WERI-Rb-1 (cell line): Measurements from ENCODE around the gene KCNQ2.

Source experiments
- DNase-seq: peaks from one replicate; pipeline ENCODE4 v3.0.0-alpha.2; 2020
- H3K27ac ChIP-seq: fragments of 250-450 bp; sonication (Bioruptor Pico); 2 replicates; pipeline ENCODE4 v1.5.1; 2020; ENCODE audit warnings: mild to moderate bottlenecking, moderate library complexity
- H3K27me3 ChIP-seq: fragments of 250-450 bp; sonication (Bioruptor Pico); 2 replicates; pipeline ENCODE4 v1.5.1; 2021; ENCODE audit warnings: mild to moderate bottlenecking, low read depth, moderate library complexity; ENCODE audit not compliant: insufficient read depth, severe bottlenecking
- H3K36me3 ChIP-seq: fragments of 250-450 bp; sonication (Bioruptor Pico); 2 replicates; pipeline ENCODE4 v1.5.1; 2020; ENCODE audit warnings: mild to moderate bottlenecking, moderate library complexity
- H3K4me3 ChIP-seq: 2 replicates; pipeline ENCODE4 v1.5.1; 2011; ENCODE audit warnings: low read depth, mild to moderate bottlenecking, control low read depth, low read length
- H3K9me3 ChIP-seq: fragments of 250-450 bp; sonication (Bioruptor Pico); 2 replicates; pipeline ENCODE4 v1.5.1; 2021; ENCODE audit warnings: mild to moderate bottlenecking, moderate library complexity; ENCODE audit not compliant: severe bottlenecking
- CTCF ChIP-seq: IDR thresholded peaks from 2 replicates; pipeline ENCODE4 v1.5.1; 2011; ENCODE audit warnings: low read depth, mild to moderate bottlenecking, control low read depth, inconsistent platforms, low read length

Gene KCNQ2

GRCh38 chr20:63471717-63471980 is 806 bp downstream of the KCNQ2 start:
- Histone ChIP-seq H3K9me3 (no peaks in the 10 kb centered on the region), H3K36me3 (peaks cover 10% of the 10 kb centered on the region), H3K27ac (peak overlapping the region; percentile 60), H3K27me3 (no peaks in the 10 kb centered on the region), H3K4me3 (peak overlapping the region; percentile 89)
- TF ChIP-seq CTCF = no peak
- no peak for DNase-seq

DNA sequence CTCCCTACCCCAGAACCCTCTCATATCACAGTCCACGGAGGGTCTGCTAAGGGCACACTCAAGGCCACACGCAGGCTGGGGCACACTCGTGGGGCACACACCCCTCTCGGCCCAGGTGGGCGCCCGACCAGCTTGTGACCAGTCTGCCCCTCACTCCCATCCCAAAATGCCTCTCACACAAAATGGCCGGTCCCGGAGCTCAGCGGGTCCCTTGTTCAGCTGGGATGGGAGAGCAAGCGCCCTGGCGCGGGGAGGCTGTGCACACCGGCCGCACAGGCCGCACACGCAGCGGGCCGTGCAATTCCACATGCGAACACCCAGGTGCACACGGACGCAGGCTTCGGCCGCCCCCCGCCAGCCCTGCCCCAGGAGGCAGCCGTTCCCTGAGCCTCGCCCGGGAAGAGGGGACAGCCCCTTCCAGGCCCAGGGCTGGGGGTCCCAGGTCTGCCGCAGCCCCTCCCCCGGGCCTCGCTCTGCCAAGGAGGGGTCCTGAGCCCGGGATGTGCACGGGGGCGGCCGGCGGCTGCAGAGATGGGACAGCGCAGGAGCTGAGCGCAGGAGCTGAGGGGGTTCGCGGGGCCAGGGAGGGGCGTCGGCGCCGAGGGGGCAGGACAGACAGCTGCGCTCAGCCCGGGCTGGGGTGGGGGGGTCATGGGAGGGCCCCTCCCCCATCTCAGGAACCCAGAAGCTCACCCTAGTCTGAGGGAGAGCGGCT is 1.3 kb downstream of the KCNQ2 start:
- Histone ChIP-seq H3K4me3 (peak overlapping the region; percentile 89), H3K27ac (no peak overlapping the region; the same call in 1 of the 2 replicates), H3K27me3 (no peaks in the 10 kb centered on the region), H3K36me3 (peaks cover 10% of the 10 kb centered on the region), H3K9me3 (no peaks in the 10 kb centered on the region)
- DNase-seq = no peak
- no peak for TF ChIP-seq CTCF

DNA sequence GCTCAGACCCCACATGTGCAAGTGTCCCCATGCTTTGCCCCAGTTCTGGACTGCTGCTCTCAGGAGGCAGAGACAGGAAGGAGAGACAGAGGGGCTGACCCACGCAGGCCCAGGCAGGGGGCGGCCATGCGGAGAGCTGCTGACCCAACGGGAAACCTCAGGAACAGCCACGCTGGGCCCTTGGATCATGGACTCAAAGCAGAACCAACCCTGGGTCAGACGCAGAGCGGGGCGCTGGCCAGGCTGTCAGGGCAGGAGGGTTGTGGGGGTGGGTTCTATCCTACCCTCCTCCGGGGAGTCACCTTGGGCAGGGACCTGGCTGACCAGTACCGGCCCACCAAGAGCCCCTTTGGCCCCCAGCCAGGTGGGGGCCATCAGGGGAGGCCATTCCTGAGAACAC is 2.0 kb downstream of the KCNQ2 start:
- Histone ChIP-seq H3K27ac (no peak overlapping the region), H3K4me3 (0 out of 2 replicates have a peak overlapping the region, but pooled peaks have one; percentile 89), H3K9me3 (no peaks in the 10 kb centered on the region), H3K36me3 (peaks cover 10% of the 10 kb centered on the region), H3K27me3 (no peaks in the 10 kb centered on the region)
- DNase-seq = no peak
- no peak for TF ChIP-seq CTCF

GRCh38 chr20:63469713-63470101 is 2.7 kb downstream of the KCNQ2 start:
- DNase-seq = no peak
- no peaks in the 10 kb centered on the region for H3K27me3 ChIP-seq
- no peak overlapping the region for H3K4me3 ChIP-seq
- H3K9me3 ChIP-seq = no peaks in the 10 kb centered on the region
- no peak for TF ChIP-seq CTCF
- H3K27ac ChIP-seq = no peak overlapping the region
- H3K36me3 ChIP-seq = peaks cover 10% of the 10 kb centered on the region

- H3K27ac ChIP-seq = no peak overlapping the region
- no peak overlapping the region for H3K4me3 ChIP-seq
- no peaks in the 10 kb centered on the region for H3K27me3 ChIP-seq
- H3K36me3 ChIP-seq = peaks cover 10% of the 10 kb centered on the region
- DNase-seq = no peak
- no peak for TF ChIP-seq CTCF
- H3K9me3 ChIP-seq = no peaks in the 10 kb centered on the region
Measured at GRCh38 chr20:63469019-63469712, 3.3 kb downstream of the KCNQ2 start.
